Renal cortex interstitium (tissue), 11 donors: ENCODE results near the gene ZNF850. TPM values are rescaled to one million over a fixed set of nuclear protein-coding genes. Genes with fewer than 3 reads are reported as not detected.
"Not testable (repeated sequence)": the region's sequence is repeated elsewhere in the genome, so short reads cannot be mapped to it uniquely, and the experiment has no call there.

Experiments
- DNase-seq, 11 donors: peaks; one replicate each; pipeline ENCODE4 v3.0.0-alpha.2; 2013; ENCODE audit warnings: low read depth in 9 of 11, low spot score in 4 of 11; ENCODE audit errors: extremely low read depth in 1 of 11
- polyA plus RNA-seq, 3 donors: library from polyadenylated mRNA; unstranded; fragments of 120-200 nt; gene quantifications; one replicate each; pipeline ENCODE4 v1.2.1, GENCODE V29; 2013; ENCODE audit not compliant: insufficient read length in 3 of 3

Gene ZNF850
- polyA plus RNA-seq, 3 donors, result 3.1 to 3.9 (median 3.3) TPM

DNA sequence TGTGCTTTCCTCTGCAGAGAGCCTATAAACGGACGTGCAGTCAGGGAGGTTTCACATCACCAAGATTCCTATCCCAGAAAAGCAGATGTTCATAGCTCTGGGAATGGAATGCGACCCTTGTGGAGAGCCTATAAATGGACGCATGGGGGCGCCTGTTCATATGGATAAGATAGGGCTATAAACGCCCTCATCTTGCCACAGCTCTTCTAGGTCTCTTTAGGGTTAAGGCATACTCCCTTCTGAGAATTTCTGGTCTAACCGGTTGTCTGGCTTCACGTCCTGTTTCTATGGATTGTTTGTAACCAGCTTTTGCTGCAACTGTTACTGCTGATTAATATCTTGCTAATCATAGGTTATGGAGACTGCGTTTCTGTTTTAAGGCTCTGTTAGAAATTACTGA lies 36.4 kb downstream of the ZNF850 start:
- not testable (repeated sequence) for DNase-seq

GRCh38 chr19:36719687-36720556 lies 52.7 kb downstream of the ZNF850 start:
- no peak for DNase-seq

GRCh38 chr19:36709423-36709822 lies 63.2 kb downstream of the ZNF850 start:
- DNase-seq, result no peak

- DNase-seq, result no peak
Observed at GRCh38 chr19:36707134-36707533, 65.5 kb downstream of the ZNF850 start.

- DNase-seq, result no peak
Observed at GRCh38 chr19:36688058-36688457, 84.5 kb downstream of the ZNF850 start.

DNA sequence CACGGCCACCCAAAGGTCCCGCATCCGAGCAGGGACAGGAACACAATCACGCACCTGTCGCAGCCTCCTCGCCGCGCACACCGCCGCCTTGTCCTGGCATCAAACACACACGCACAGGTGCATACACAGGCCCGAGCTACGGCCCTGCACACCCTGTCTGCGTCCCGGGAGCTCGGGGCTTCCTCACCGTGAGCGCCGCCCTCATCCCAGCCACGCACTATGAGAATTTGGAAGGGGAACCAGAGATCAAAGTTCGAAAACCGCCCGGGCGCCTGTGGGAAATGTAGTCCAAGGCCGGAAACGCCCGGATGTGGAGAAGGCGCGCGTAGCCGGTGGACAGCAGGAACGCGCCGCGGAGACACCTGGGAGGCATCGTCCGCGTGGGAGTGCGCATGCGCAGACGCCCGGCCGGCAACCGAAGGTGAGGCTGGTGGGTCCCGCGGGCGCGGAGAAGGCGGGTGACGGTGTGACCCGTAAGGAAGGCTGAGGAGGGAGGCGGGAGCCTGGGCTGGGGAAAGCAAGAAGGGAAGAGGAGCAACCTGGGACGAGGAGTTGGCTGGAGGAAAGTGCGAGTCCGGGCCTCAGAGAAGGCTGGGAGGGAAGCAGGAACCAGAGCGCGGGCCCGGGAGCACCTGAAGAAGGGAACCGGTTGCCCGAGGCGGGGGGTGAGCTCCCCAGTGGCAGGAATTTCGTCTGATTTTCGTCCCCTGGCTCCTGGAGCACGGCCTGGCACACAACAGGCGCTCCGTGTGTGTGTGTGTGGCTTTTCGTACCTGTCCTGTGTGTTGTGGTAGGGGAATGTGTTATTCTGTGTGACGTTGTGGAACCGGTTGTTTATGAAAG lies 85.2 kb downstream of the ZNF850 start, which contains the start of gene ZNF567:
TSS of gene ZNF567 (plus strand) at position 399 of the 843 bp plus-strand sequence. CDS start 7,256 bp downstream, outside the sequence.
- DNase-seq, result peak; percentile 87 to 96 (median 93)

- peak in 3 of 11 donors; percentile 12 to 15 (median 14) for DNase-seq
Observed at GRCh38 chr19:36686365-36687213, 86.0 kb downstream of the ZNF850 start.

- DNase-seq, result no peak
Observed at GRCh38 chr19:36685835-36686234, 86.8 kb downstream of the ZNF850 start.

- no peak for DNase-seq
Observed at GRCh38 chr19:36679455-36679854, 93.2 kb downstream of the ZNF850 start.

DNA sequence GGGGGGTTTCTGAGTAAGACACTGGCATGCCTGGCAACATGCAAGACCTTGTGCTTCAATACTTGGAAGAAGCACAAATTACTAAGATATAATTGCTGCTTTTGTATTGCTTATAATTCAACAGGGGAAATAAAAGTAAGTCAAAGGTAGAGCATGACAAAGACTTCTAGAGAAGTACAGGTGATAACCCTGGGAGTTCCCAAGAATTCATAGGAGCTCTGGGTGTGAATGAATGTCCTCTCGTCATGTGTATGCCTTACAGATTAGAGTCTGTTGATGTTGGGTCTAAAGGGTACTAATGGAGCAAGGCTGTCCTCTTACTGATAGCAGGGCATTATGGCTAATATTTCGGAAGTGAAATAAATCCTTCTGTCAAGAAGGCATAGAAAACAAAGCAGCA lies 98.4 kb downstream of the ZNF850 start:
- DNase-seq, result no peak

DNA sequence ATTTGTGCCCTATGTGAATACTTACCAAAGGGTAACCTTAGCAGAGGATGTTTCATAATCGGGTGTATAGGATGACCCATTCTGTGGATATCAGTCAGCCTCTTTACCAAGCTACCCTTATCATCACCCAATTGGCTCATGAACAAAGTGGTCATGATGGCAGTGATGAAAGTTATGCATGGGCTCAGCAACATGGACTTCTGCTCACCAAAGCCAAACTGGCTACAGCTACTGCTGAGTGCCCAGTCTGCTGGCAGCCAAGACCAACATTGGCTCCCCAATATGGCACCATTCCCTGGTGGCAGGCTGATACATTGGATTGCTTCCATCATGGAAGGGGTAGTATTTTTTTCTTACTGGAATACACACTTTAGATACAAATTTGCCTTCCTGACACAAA lies 100.2 kb downstream of the ZNF850 start:
- DNase-seq, result no peak

- DNase-seq, result no peak
Observed at GRCh38 chr19:36668646-36669045, 104.0 kb downstream of the ZNF850 start.

- no peak for DNase-seq
Observed at GRCh38 chr19:36665832-36666231, 106.8 kb downstream of the ZNF850 start.

Other genes with a start within 250 kb of the ZNF850 start
- 10 to 100 TPM; 31.0 to 36.5 (median 31.3) TPM for gene ZNF260, start 244.5 kb downstream of the ZNF850 start, polyA plus RNA-seq
- 10 to 100 TPM; 18.3 to 29.9 (median 23.3) TPM for gene ZNF529, start 199.5 kb downstream of the ZNF850 start, polyA plus RNA-seq
- gene ZNF382, start 167.5 kb downstream of the ZNF850 start, polyA plus RNA-seq, result 10 to 100 TPM in 1 of 3 donors, 1 to 10 TPM in 2; 6.7 to 10.8 (median 7.7) TPM
- 10 to 100 TPM; 11.2 to 13.5 (median 13.5) TPM for gene ZNF461, start 106.0 kb downstream of the ZNF850 start, polyA plus RNA-seq
- gene ZNF567, start 85.2 kb downstream of the ZNF850 start, polyA plus RNA-seq, result 10 to 100 TPM; 11.6 to 15.9 (median 15.9) TPM
- gene ZNF790, start 65.6 kb upstream of the ZNF850 start, polyA plus RNA-seq, result 10 to 100 TPM; 11.1 to 14.1 (median 12.3) TPM
- gene ZNF345, start 78.1 kb upstream of the ZNF850 start, polyA plus RNA-seq, result 10 to 100 TPM; 13.7 to 21.4 (median 15.7) TPM
- 1 to 10 TPM; 6.8 to 8.4 (median 7.1) TPM for gene ZNF829, start 143.5 kb upstream of the ZNF850 start, polyA plus RNA-seq
- 10 to 100 TPM; 23.8 to 26.1 (median 23.8) TPM for gene ZNF568, start 143.5 kb upstream of the ZNF850 start, polyA plus RNA-seq